ENCODE data around the gene GIGYF1. TPM values are rescaled to one million over a fixed set of nuclear protein-coding genes. Genes with fewer than 3 reads are reported as not detected.

GIGYF1 gene
- total and polyA plus RNA-seq, 2 of the 8 experiments (the other 6 are each of a cell fraction or from before 2014, with no cell fraction given) = 24.1 to 99.3 TPM

DNA sequence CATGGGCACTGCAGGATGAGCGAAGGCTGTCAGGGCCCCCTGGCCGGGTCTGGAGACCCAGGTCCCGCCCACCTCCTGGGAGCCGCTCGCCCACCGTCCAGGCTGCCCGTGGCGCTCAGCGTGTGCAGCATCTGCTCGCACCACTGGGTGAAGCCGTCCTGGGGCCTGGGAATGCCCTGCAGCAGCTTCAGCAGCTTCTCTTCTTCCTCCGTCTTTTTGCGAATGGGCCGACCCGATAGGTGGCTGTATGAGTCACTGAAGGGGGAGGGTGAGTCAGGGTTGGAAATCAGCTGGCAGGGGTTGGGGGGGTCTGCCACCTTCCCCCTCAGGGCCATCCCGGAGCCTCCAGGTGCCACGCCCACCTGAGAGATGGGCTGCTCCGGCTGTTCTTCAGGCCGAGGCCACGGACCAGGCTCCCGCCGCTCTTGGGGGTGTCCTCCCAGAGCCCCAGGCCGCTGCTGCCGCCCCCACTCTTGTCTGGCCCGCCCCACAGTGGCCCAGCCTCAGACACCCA lies 11.8 kb downstream of the GIGYF1 start:
- Histone ChIP-seq H2BK120ac (replicated peaks; ENCODE audit: low read depth, low read length) (no peak overlapping the region), H3K4me3 (ENCODE audit: extremely low read depth in 1 of 4, insufficient read depth in 2 of 4, low read depth in 3 of 4, low read length in 4 of 4) (no peak overlapping the region), H4K5ac (ENCODE audit: insufficient read length, low read depth, low read length) (no peak overlapping the region), H4K91ac (replicated peaks; ENCODE audit: insufficient read length, low read length) (no peak overlapping the region), H3K9ac (replicated peaks in 1 of 4; ENCODE audit: extremely low read depth in 1 of 4, low read depth in 3 of 4, low read length in 3 of 4) (no peak overlapping the region), H3K18ac (ENCODE audit: extremely low read depth, low read length) (no peak overlapping the region), H2AFZ (ENCODE audit: low read length) (no peak overlapping the region), H3K14ac (ENCODE audit: insufficient read length) (no peak overlapping the region), H3K9me3 (ENCODE audit: insufficient read depth in 2 of 2, low read depth in 1 of 2, low read length in 1 of 2) (no peaks in the 10 kb centered on the region), H2BK12ac (ENCODE audit: low read depth, low read length) (no peak overlapping the region), H2AK5ac (ENCODE audit: low read depth, low read length) (no peak overlapping the region), H2BK20ac (ENCODE audit: low read length) (no peak overlapping the region), H3K27me3 (replicated peaks in 1 of 4; ENCODE audit: control insufficient read depth in 3 of 4, extremely low read depth in 1 of 4, insufficient read depth in 3 of 4, low read length in 3 of 4) (no peaks in the 10 kb centered on the region), H3K23ac (ENCODE audit: insufficient read length) (no peak overlapping the region), H3K4me2 (ENCODE audit: insufficient read depth in 1 of 2, low read depth in 2 of 2, low read length in 2 of 2) (no peak overlapping the region), H3K4me1 (replicated peaks in 1 of 4; ENCODE audit: control insufficient read depth in 3 of 4, insufficient read depth in 4 of 4, low read length in 3 of 4) (peaks cover 0 to 7% (median 2%) of the 10 kb centered on the region in 4 experiments; a peak in 5 of 7 replicates), H4K20me1 (replicated peaks in 1 of 2; ENCODE audit: control insufficient read depth in 1 of 2, insufficient read depth in 2 of 2, low read length in 2 of 2) (peaks cover 11 to 38% of the 10 kb centered on the region in 2 experiments), H3K56ac (replicated peaks; ENCODE audit: insufficient read length, low read depth, low read length) (no peak overlapping the region), H3K36me3 (ENCODE audit: control insufficient read depth in 2 of 4, insufficient read depth in 4 of 4, low read length in 3 of 4) (peaks cover 39 to 97% (median 69%) of the 10 kb centered on the region in 4 experiments), H3K4ac (replicated peaks; ENCODE audit: insufficient read length, low read depth, low read length) (no peak overlapping the region), H4K8ac (ENCODE audit: extremely low read depth, insufficient read depth, low read length) (no peak overlapping the region; the same call in 1 of the 2 replicates), H3K23me2 (ENCODE audit: low read depth, low read length) (no peaks in the 10 kb centered on the region; the same call in 1 of the 2 replicates), H3K27ac (ENCODE audit: low read depth, low read length) (no peak overlapping the region), H2BK15ac (ENCODE audit: low read length) (no peak overlapping the region), H2BK5ac (ENCODE audit: low read depth, low read length) (no peak overlapping the region), H3K79me1 (ENCODE audit: low read depth, low read length) (no peaks in the 10 kb centered on the region; the same call in none of the 2 replicates), H3K79me2 (ENCODE audit: control insufficient read depth in 1 of 2, insufficient read depth in 2 of 2, low read length in 2 of 2) (0 out of 4 replicates have a peak, but pooled peaks cover 0 to 3% of the 10 kb centered on the region in 2 experiments)
- TF ChIP-seq CBX5 (IDR thresholded peaks at IDR 0.05; ENCODE audit: low read depth, low read length) = no peak
- 0 out of 2 replicates have a peak, but pooled peaks have one; percentile 14 for TF ChIP-seq JUND (IDR thresholded peaks at IDR 0.05; ENCODE audit: low read length)
- TF ChIP-seq POLR2A (IDR thresholded peaks at IDR 0.05; ENCODE audit: control extremely low read depth in 1 of 2, low read depth in 2 of 2, low read length in 2 of 2) = no peak
- ChIA-PET CTCF (ENCODE audit: partially characterized antibody) (interaction anchor here (0.5 to 20.7 kb wide), 13 partner anchors 10 to 217 kb away, joined by 3 to 254 read pairs (median 5); partner anchors contain the start of genes GIGYF1, POP7 and TFR2), POLR2A (ENCODE audit: partially characterized antibody) (interaction anchor here (0.6 to 14.3 kb wide), 11 partner anchors 3 to 120 kb away, joined by 3 to 257 read pairs (median 4); partner anchors contain the start of genes GIGYF1, LRCH4 and POP7)
- 92% methylated on average over 23 of the region's 25 CpGs; no CpG with 5 or more reads in 1 of the 2 experiments for WGBS, 2 experiments (ENCODE audit: extremely low coverage in 1 of 2, insufficient coverage in 1 of 2, insufficient read length in 1 of 2, insufficient replicate concordance in 2 of 2, low coverage in 1 of 2, low lambda C conversion rate in 2 of 2, missing lambda C conversion rate in 1 of 2)
- FAIRE-seq (no peak), DNase-seq (ENCODE audit: low read depth in 1 of 2, low spot score in 2 of 2) (no peak)

Measured in H1 (cell line).